K562 (cell line): ENCODE data around the gene MYO5C. TPM values are rescaled to one million over a fixed set of nuclear protein-coding genes. Genes with fewer than 3 reads are reported as not detected.

ENCODE experiments used
- CCNT2 ChIP-seq: IDR thresholded peaks from 2 replicates; pipeline ENCODE4 v1.6.1; 2011; ENCODE audit warnings: borderline replicate concordance, low read depth, mild to moderate bottlenecking, moderate library complexity, mixed read lengths, low read length; ENCODE audit not compliant: insufficient read length; ENCODE audit errors: extremely low read depth
- ETV6 ChIP-seq, 3 experiments: fragments of 150-350 bp in 1 of 3; sonication (generic) in 1 of 3; formaldehyde crosslinking in 1 of 3; IDR thresholded peaks; 2 replicates each; pipeline versions ENCODE4 v1.6.1 to v1.8.0; 2014 to 2022; ENCODE audit warnings: borderline replicate concordance in 2 of 3, low read depth in 2 of 3, antibody characterized with exemption in 1 of 3, low read length in 1 of 3, mild to moderate bottlenecking in 1 of 3, missing genetic modification reagents in 1 of 3
- NFIX ChIP-seq: fragments of 250-450 bp; sonication (Bioruptor Pico); IDR thresholded peaks from 2 replicates; pipeline ENCODE4 v1.4.0; 2020; ENCODE audit warnings: low read depth, mild to moderate bottlenecking, moderate library complexity
- NR2C1 ChIP-seq, 2 experiments: fragments of 450-650 bp; IDR thresholded peaks; 2 replicates each; pipeline ENCODE4 v1.6.1; 2017; ENCODE audit warnings: mild to moderate bottlenecking in 2 of 2, antibody characterized with exemption in 1 of 2, inconsistent platforms in 1 of 2, missing compliant biosample characterization in 1 of 2, missing genetic modification characterization in 1 of 2
- SMARCE1 ChIP-seq: fragments of 450-650 bp; IDR thresholded peaks from 2 replicates; pipeline ENCODE4 v1.7.1; 2016; ENCODE audit warnings: mild to moderate bottlenecking
- TAF1 ChIP-seq: IDR thresholded peaks from 2 replicates; pipeline ENCODE4 v1.6.1; 2011; ENCODE audit warnings: mild to moderate bottlenecking, low read length, moderate library complexity; ENCODE audit not compliant: insufficient read depth, control insufficient read depth, severe bottlenecking; ENCODE audit errors: extremely low read depth
- ZFP1 ChIP-seq: fragments of 450-650 bp; formaldehyde crosslinking; IDR thresholded peaks from 2 replicates; pipeline ENCODE4 v1.4.0; 2020; ENCODE audit warnings: mild to moderate bottlenecking, mixed read lengths
- ZNF124 ChIP-seq: sonication (generic); formaldehyde crosslinking; IDR thresholded peaks from 2 replicates; pipeline ENCODE4 v1.8.1; 2022; ENCODE audit warnings: missing genetic modification reagents
- ZNF551 ChIP-seq: fragments of 250-450 bp; sonication (Bioruptor Pico); IDR thresholded peaks from 2 replicates; pipeline ENCODE4 v1.5.0; 2021; ENCODE audit warnings: mild to moderate bottlenecking, moderate library complexity
- ZNF561 ChIP-seq: fragments of 450-650 bp; formaldehyde crosslinking; conservative IDR thresholded peaks from 2 replicates; pipeline ENCODE4 v1.4.0; 2020; ENCODE audit warnings: mild to moderate bottlenecking, moderate library complexity
- polyA plus RNA-seq, 8 experiments: library from polyadenylated mRNA; depleted of rRNA in 4 of 8; stranded (reverse) in 5 of 8; unstranded in 3 of 8; fragments of >200 nt; fragmentation: Nextera tagmentation in 2 of 8; fragmentation: Illumina TruSeq in 1 of 8; extraction: Ambion mirVana in 2 of 8; extraction: Trizol in 1 of 8; gene quantifications; 2 replicates each; pipeline versions ENCODE4 v1.2.1 to v1.2.3, GENCODE V29; 2011 to 2014; ENCODE audit warnings: inconsistent platforms in 1 of 8, missing spikeins in 1 of 8
- total RNA-seq, 7 experiments: library from RNA; depleted of rRNA in 6 of 7; stranded (reverse); fragments of >200 nt in 6 of 7; fragmentation: Illumina TruSeq in 2 of 7; extraction: Trizol in 2 of 7; gene quantifications; 2 replicates each; pipeline versions ENCODE4 v1.2.1 to v1.2.3, GENCODE V29; 2011 to 2021; ENCODE audit warnings: low replicate concordance in 1 of 7
- TF ChIP-seq, protein P1 (sequence below): fragments of 250-450 bp; sonication (Bioruptor Pico); IDR thresholded peaks from 2 replicates; pipeline ENCODE4 v1.8.0; 2022; ENCODE audit warnings: inconsistent platforms, mild to moderate bottlenecking, moderate library complexity, borderline replicate concordance
- TF ChIP-seq, protein P2 (sequence below): sonication (generic); formaldehyde crosslinking; IDR thresholded peaks from 2 replicates; pipeline ENCODE4 v1.8.0; 2022; ENCODE audit warnings: mild to moderate bottlenecking, missing genetic modification reagents

The MYO5C gene
- total and polyA plus RNA-seq, 9 of the 15 experiments (the other 6 are each of a cell fraction or from before 2014, with no cell fraction given): 0.01 to 0.24 TPM; not detected in 7

DNA sequence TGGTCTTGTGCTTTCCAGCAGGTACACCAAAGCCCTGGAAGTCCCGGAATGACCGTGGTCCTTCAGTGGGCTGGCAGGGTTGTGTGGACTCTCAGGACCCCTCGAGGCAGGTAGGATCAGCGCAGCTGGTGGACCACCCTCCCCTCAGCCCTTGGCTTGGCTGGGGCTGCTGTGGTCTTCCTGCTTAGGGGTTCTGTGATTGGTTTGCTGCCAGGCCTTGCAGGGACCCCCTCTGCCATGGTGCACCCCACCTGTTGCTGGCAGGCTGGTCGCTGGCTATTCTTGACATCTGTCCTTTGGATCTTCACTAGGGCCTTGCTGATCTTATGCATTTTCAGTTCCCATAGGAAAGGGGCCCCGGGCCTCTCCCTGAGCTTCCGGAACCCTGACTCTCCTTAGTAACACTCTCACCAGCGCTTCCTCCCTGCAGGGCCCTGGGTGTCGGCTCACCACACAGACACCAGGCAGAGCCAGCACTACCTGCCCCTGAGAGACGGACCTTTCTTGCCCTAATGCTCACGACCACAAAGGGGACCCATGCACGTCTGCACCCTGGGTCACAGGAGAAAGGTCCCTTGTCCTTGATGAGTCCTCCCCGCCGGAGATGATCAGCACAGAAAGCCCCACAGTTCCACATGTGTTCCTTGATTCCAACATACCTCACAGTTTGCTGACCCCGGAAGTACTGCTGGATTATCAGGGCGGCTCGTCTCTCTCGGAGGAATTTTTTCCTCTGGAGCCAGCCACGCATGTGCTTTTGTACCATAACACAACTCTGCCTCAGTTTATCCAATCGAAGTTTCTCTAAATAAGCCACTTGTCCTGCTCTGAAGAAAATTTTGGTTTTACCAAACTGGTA is 51.7 kb downstream of the MYO5C start (continued):
- TF ChIP-seq, protein P1, sequence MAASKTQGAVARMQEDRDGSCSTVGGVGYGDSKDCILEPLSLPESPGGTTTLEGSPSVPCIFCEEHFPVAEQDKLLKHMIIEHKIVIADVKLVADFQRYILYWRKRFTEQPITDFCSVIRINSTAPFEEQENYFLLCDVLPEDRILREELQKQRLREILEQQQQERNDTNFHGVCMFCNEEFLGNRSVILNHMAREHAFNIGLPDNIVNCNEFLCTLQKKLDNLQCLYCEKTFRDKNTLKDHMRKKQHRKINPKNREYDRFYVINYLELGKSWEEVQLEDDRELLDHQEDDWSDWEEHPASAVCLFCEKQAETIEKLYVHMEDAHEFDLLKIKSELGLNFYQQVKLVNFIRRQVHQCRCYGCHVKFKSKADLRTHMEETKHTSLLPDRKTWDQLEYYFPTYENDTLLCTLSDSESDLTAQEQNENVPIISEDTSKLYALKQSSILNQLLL (CRISPR knock-in tag): no peak
- TF ChIP-seq TAF1 (no peak), ZNF124 (CRISPR knock-in tag) (no peak), ZFP1 (CRISPR knock-in tag) (no peak), CCNT2 (no peak), NR2C1 (IDR thresholded peaks at IDR 0.05) (peak; percentile 77), NR2C1 (tag; IDR thresholded peaks at IDR 0.05) (peak; percentile 77), SMARCE1 (no peak), NFIX (CRISPR knock-in tag) (no peak), ZNF551 (CRISPR knock-in tag) (no peak), ETV6 (IDR thresholded peaks at IDR 0.05; ENCODE audit: borderline replicate concordance in 1 of 2, low read depth in 2 of 2, low read length in 1 of 2) (no peak), ETV6 (CRISPR knock-in tag; IDR thresholded peaks at IDR 0.05; ENCODE audit: borderline replicate concordance) (no peak), ZNF561 (CRISPR knock-in tag) (no peak)
- TF ChIP-seq, protein P2, sequence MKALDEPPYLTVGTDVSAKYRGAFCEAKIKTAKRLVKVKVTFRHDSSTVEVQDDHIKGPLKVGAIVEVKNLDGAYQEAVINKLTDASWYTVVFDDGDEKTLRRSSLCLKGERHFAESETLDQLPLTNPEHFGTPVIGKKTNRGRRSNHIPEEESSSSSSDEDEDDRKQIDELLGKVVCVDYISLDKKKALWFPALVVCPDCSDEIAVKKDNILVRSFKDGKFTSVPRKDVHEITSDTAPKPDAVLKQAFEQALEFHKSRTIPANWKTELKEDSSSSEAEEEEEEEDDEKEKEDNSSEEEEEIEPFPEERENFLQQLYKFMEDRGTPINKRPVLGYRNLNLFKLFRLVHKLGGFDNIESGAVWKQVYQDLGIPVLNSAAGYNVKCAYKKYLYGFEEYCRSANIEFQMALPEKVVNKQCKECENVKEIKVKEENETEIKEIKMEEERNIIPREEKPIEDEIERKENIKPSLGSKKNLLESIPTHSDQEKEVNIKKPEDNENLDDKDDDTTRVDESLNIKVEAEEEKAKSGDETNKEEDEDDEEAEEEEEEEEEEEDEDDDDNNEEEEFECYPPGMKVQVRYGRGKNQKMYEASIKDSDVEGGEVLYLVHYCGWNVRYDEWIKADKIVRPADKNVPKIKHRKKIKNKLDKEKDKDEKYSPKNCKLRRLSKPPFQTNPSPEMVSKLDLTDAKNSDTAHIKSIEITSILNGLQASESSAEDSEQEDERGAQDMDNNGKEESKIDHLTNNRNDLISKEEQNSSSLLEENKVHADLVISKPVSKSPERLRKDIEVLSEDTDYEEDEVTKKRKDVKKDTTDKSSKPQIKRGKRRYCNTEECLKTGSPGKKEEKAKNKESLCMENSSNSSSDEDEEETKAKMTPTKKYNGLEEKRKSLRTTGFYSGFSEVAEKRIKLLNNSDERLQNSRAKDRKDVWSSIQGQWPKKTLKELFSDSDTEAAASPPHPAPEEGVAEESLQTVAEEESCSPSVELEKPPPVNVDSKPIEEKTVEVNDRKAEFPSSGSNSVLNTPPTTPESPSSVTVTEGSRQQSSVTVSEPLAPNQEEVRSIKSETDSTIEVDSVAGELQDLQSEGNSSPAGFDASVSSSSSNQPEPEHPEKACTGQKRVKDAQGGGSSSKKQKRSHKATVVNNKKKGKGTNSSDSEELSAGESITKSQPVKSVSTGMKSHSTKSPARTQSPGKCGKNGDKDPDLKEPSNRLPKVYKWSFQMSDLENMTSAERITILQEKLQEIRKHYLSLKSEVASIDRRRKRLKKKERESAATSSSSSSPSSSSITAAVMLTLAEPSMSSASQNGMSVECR (CRISPR knock-in tag): no peak
